Ectodermal cell (in vitro differentiated cells): ENCODE measurements around the gene OLIG2.

ENCODE experiments used
- H3K27ac ChIP-seq: 2 replicates; pipeline ENCODE4 v1.7.0; 2013; ENCODE audit warnings: mild to moderate bottlenecking, low read depth, low read length; ENCODE audit not compliant: insufficient read depth, poor library complexity, severe bottlenecking
- H3K27me3 ChIP-seq: 2 replicates; pipeline ENCODE4 v1.7.0; 2013; ENCODE audit warnings: mild to moderate bottlenecking, low read length; ENCODE audit not compliant: insufficient read depth, control insufficient read depth, poor library complexity, severe bottlenecking
- H3K36me3 ChIP-seq: one replicate; pipeline ENCODE4 v1.7.0; 2013; ENCODE audit warnings: low read length; ENCODE audit not compliant: control insufficient read depth, insufficient read depth
- H3K4me1 ChIP-seq: one replicate; pipeline ENCODE4 v1.7.0; 2013; ENCODE audit warnings: low read length; ENCODE audit not compliant: control insufficient read depth, insufficient read depth
- H3K4me3 ChIP-seq: 2 replicates; pipeline ENCODE4 v1.7.0; 2013; ENCODE audit warnings: low read depth, low read length, control low read depth; ENCODE audit not compliant: insufficient read depth
- H3K9me3 ChIP-seq: 2 replicates; pipeline ENCODE4 v1.7.0; 2013; ENCODE audit warnings: mild to moderate bottlenecking, low read length, moderate library complexity; ENCODE audit not compliant: control insufficient read depth
- WGBS, 2 experiments: methylation state at CpG; one replicate each; pipeline ENCODE4 v1.1.7; 2013; ENCODE audit warnings: missing lambda C conversion rate in 2 of 2; 5-methylcytosine and 5-hydroxymethylcytosine counted together

The OLIG2 gene

GRCh38 chr21:33041981-33042380 is 16.2 kb downstream of the OLIG2 start:
- H3K4me1 ChIP-seq: no peaks in the 10 kb centered on the region
- WGBS, 2 experiments: 45 to 82% methylated on average over 1 to 2 of the region's 2 CpGs
- no peaks in the 10 kb centered on the region for H3K9me3 ChIP-seq
- H3K27ac ChIP-seq: no peak overlapping the region
- H3K27me3 ChIP-seq: peaks cover 34% of the 10 kb centered on the region
- no peaks in the 10 kb centered on the region for H3K36me3 ChIP-seq
- no peak overlapping the region for H3K4me3 ChIP-seq

- Histone ChIP-seq H3K27ac (no peak overlapping the region), H3K4me3 (no peak overlapping the region), H3K4me1 (no peaks in the 10 kb centered on the region), H3K9me3 (no peaks in the 10 kb centered on the region), H3K36me3 (no peaks in the 10 kb centered on the region), H3K27me3 (peaks cover 25% of the 10 kb centered on the region)
- WGBS, 2 experiments: 91 to 96% methylated on average over 3 to 4 of the region's 4 CpGs
Measured at GRCh38 chr21:33042812-33043211, 17.1 kb downstream of the OLIG2 start.

- no peaks in the 10 kb centered on the region for H3K9me3 ChIP-seq
- H3K27me3 ChIP-seq: peaks cover 19% of the 10 kb centered on the region
- WGBS, 2 experiments: 60 to 66% methylated on average over 8 of the region's 8 CpGs
- H3K4me1 ChIP-seq: no peaks in the 10 kb centered on the region
- H3K4me3 ChIP-seq: no peak overlapping the region
- H3K36me3 ChIP-seq: no peaks in the 10 kb centered on the region
- H3K27ac ChIP-seq: no peak overlapping the region
Measured at GRCh38 chr21:33046455-33046854, 20.7 kb downstream of the OLIG2 start.

- WGBS, 2 experiments: 95 to 96% methylated on average over 5 of the region's 5 CpGs
Measured at GRCh38 chr21:33047231-33047630, 21.5 kb downstream of the OLIG2 start.

GRCh38 chr21:33051925-33052324 is 26.2 kb downstream of the OLIG2 start:
- Histone ChIP-seq H3K36me3 (no peaks in the 10 kb centered on the region), H3K27me3 (no peaks in the 10 kb centered on the region), H3K27ac (no peak overlapping the region), H3K4me3 (no peak overlapping the region), H3K4me1 (no peaks in the 10 kb centered on the region), H3K9me3 (no peaks in the 10 kb centered on the region)
- WGBS, 2 experiments: 94% methylated on average over 16 of the region's 16 CpGs

More at GRCh38 chr21:33047231-33047630, 21.5 kb downstream of the OLIG2 start:
- no peaks in the 10 kb centered on the region for H3K4me1 ChIP-seq
- peaks cover 13% of the 10 kb centered on the region for H3K27me3 ChIP-seq
- H3K27ac ChIP-seq: no peak overlapping the region
- no peaks in the 10 kb centered on the region for H3K9me3 ChIP-seq
- no peak overlapping the region for H3K4me3 ChIP-seq
- H3K36me3 ChIP-seq: no peaks in the 10 kb centered on the region

- Histone ChIP-seq H3K36me3 (no peaks in the 10 kb centered on the region), H3K9me3 (no peaks in the 10 kb centered on the region), H3K27ac (no peak overlapping the region), H3K27me3 (peaks cover under 1% of the 10 kb centered on the region), H3K4me3 (no peak overlapping the region), H3K4me1 (no peaks in the 10 kb centered on the region)
Measured at GRCh38 chr21:33053951-33054350, 28.2 kb downstream of the OLIG2 start.

GRCh38 chr21:33055991-33056390 is 30.3 kb downstream of the OLIG2 start:
- H3K9me3 ChIP-seq: no peaks in the 10 kb centered on the region
- 93% methylated on average over 5 of the region's 5 CpGs for WGBS, 2 experiments
- peaks cover 14% of the 10 kb centered on the region for H3K27me3 ChIP-seq
- H3K36me3 ChIP-seq: no peaks in the 10 kb centered on the region
- no peak overlapping the region for H3K4me3 ChIP-seq
- H3K4me1 ChIP-seq: no peaks in the 10 kb centered on the region
- H3K27ac ChIP-seq: no peak overlapping the region

- Histone ChIP-seq H3K4me3 (no peak overlapping the region), H3K36me3 (no peaks in the 10 kb centered on the region), H3K27ac (no peak overlapping the region), H3K9me3 (no peaks in the 10 kb centered on the region), H3K27me3 (peaks cover 20% of the 10 kb centered on the region), H3K4me1 (no peaks in the 10 kb centered on the region)
- WGBS, 2 experiments: 91% methylated on average over 11 of the region's 11 CpGs
Measured at GRCh38 chr21:33057385-33057940, 31.7 kb downstream of the OLIG2 start.

- H3K9me3 ChIP-seq: no peaks in the 10 kb centered on the region
- H3K4me3 ChIP-seq: no peak overlapping the region
- H3K36me3 ChIP-seq: no peaks in the 10 kb centered on the region
- no peak overlapping the region for H3K27ac ChIP-seq
- H3K27me3 ChIP-seq: peaks cover 31% of the 10 kb centered on the region
- no peaks in the 10 kb centered on the region for H3K4me1 ChIP-seq
- WGBS, 2 experiments: 83 to 85% methylated on average over 6 of the region's 6 CpGs
Measured at GRCh38 chr21:33058527-33058926, 32.8 kb downstream of the OLIG2 start.

GRCh38 chr21:33058957-33059356 is 33.2 kb downstream of the OLIG2 start:
- 89 to 96% methylated on average over 6 of the region's 6 CpGs for WGBS, 2 experiments
- Histone ChIP-seq H3K4me1 (no peaks in the 10 kb centered on the region), H3K36me3 (no peaks in the 10 kb centered on the region), H3K27ac (no peak overlapping the region), H3K4me3 (no peak overlapping the region), H3K9me3 (no peaks in the 10 kb centered on the region), H3K27me3 (peaks cover 35% of the 10 kb centered on the region)

GRCh38 chr21:33059380-33059841 is 33.7 kb downstream of the OLIG2 start:
- Histone ChIP-seq H3K27me3 (peaks cover 40% of the 10 kb centered on the region), H3K4me1 (no peaks in the 10 kb centered on the region), H3K4me3 (no peak overlapping the region), H3K36me3 (no peaks in the 10 kb centered on the region), H3K27ac (no peak overlapping the region), H3K9me3 (no peaks in the 10 kb centered on the region)
- WGBS, 2 experiments: 88 to 92% methylated on average over 2 of the region's 2 CpGs
